Measurements from ENCODE around the gene CFAP46. TPM values are rescaled to one million over a fixed set of nuclear protein-coding genes. Genes with fewer than 3 reads are reported as not detected.

CFAP46 gene
- total and polyA plus RNA-seq, 7 experiments from 2014 or later, result 0.05 TPM; not detected in 6

DNA sequence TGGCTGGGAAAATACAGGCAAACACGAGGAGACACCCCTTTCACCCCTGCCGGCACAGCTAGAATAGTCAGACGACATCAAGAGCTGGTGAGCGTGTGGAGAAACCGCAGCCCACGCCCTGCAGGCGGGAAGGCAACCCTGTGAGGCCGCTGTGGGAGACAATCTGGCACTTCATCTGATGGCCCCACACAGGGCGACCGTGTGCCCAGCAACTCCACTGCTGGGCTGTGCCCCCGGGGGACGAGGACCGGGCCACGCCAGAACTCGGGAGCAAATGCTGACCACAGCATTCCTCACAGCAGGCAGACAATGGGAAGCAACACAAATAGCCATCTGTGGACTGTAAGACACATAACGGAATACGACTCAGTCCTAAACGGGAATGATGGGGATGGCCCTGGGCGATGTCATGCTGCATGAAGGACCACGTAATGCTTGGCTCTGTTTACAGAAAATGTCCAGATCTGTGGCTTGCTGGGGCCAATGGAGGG lies 58.9 kb downstream of the CFAP46 start:
- H3K9me3 Mint-ChIP-seq, result peaks cover 0 to 1% (median 0%) of the 10 kb centered on the region in 11 donors
- no peak overlapping the region for H3K4me3 ChIP-seq (ENCODE audit: low read length)
- no peaks in the 10 kb centered on the region for H3K36me3 ChIP-seq (ENCODE audit: control insufficient read depth in 2 of 3, insufficient read depth in 3 of 3, low read length in 3 of 3)
- H3K27ac Mint-ChIP-seq, result no peak overlapping the region
- H3K9me3 ChIP-seq (ENCODE audit: control insufficient read depth in 2 of 3, low read length in 3 of 3), result no peaks in the 10 kb centered on the region
- CTCF ChIA-PET, result no interaction called here
- H3K27me3 ChIP-seq (ENCODE audit: control insufficient read depth in 2 of 2, insufficient read depth in 2 of 2, low read length in 2 of 2), result no peaks in the 10 kb centered on the region
- no peak overlapping the region for H3K4me3 Mint-ChIP-seq
- H3K36me3 Mint-ChIP-seq, result no peaks in the 10 kb centered on the region
- H3K4me1 ChIP-seq (ENCODE audit: control insufficient read depth in 2 of 2, insufficient read depth in 2 of 2, low read length in 2 of 2), result no peaks in the 10 kb centered on the region
- H3K27me3 Mint-ChIP-seq, result peaks cover 3 to 9% (median 8%) of the 10 kb centered on the region in 5 donors
- H3K4me1 Mint-ChIP-seq, result peaks cover 0 to 1% (median 0%) of the 10 kb centered on the region in 7 donors
- POLR2A ChIA-PET, result no interaction called here
- DNase-seq (no peak), ATAC-seq (no peak)
- intact Hi-C loops (cut with micrococcal nuclease), result no loop called here
- H3K27ac ChIP-seq (ENCODE audit: low read depth, low read length), result no peak overlapping the region

DNA sequence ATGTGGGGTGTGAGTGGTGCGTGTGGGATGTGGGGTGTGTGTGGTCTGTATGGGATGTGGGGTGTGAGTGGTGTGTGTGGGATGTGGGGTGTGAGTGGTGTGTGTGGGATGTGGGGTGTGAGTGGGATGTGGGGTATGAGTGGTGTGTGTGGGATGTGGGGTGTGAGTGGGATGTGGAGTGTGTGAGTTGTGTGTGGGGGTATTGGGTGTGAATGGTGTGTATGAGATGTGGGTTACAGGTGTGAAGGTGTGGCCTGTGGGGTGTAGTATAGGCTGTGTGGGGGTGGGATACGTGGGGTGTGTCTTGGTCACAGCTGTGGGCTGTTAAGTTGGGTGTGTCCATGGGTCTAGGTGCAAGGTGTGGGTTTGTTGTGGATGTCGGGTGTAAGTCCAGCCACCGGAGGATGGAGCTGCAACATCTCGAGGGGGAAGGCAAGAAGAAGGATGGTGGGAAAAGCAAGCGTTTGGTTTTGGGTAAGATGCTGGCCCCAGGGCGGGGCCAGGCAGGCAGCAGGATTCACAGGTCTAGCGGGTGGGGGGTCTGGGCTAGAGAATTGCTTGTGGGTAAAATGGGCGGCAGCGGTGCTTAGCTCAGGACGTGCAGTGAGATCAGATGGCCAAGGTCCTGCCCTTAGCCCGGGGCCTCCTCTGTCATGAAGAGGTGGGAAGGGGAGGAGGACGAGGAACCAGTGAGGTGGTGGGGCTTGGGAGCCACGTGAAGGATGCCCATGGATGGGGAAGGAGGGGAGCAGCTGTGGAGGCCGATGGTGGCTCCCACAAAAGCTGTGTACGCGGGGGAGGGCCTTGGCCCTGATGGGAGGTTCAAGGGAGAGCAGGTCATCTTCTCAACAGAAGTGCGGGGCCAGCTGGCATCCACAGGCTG lies 60.1 kb downstream of the CFAP46 start:
- Mint-ChIP-seq H3K9me3 (peaks cover 0 to 1% (median 0%) of the 10 kb centered on the region in 11 donors), H3K4me3 (no peak overlapping the region), H3K36me3 (no peaks in the 10 kb centered on the region), H3K27me3 (peaks cover 3 to 12% (median 8%) of the 10 kb centered on the region in 5 donors), H3K4me1 (no peaks in the 10 kb centered on the region), H3K27ac (no peak overlapping the region)
- Histone ChIP-seq H3K27me3 (ENCODE audit: control insufficient read depth in 2 of 2, insufficient read depth in 2 of 2, low read length in 2 of 2) (no peaks in the 10 kb centered on the region), H3K36me3 (ENCODE audit: control insufficient read depth in 2 of 3, insufficient read depth in 3 of 3, low read length in 3 of 3) (no peaks in the 10 kb centered on the region), H3K9me3 (ENCODE audit: control insufficient read depth in 2 of 3, low read length in 3 of 3) (no peaks in the 10 kb centered on the region), H3K4me1 (ENCODE audit: control insufficient read depth in 2 of 2, insufficient read depth in 2 of 2, low read length in 2 of 2) (no peaks in the 10 kb centered on the region), H3K4me3 (ENCODE audit: low read length) (no peak overlapping the region), H3K27ac (ENCODE audit: low read depth, low read length) (no peak overlapping the region)
- DNase-seq (no peak), ATAC-seq (no peak)
- ChIA-PET POLR2A (no interaction called here), CTCF (no interaction called here)
- intact Hi-C loops (cut with micrococcal nuclease), result no loop called here

DNA sequence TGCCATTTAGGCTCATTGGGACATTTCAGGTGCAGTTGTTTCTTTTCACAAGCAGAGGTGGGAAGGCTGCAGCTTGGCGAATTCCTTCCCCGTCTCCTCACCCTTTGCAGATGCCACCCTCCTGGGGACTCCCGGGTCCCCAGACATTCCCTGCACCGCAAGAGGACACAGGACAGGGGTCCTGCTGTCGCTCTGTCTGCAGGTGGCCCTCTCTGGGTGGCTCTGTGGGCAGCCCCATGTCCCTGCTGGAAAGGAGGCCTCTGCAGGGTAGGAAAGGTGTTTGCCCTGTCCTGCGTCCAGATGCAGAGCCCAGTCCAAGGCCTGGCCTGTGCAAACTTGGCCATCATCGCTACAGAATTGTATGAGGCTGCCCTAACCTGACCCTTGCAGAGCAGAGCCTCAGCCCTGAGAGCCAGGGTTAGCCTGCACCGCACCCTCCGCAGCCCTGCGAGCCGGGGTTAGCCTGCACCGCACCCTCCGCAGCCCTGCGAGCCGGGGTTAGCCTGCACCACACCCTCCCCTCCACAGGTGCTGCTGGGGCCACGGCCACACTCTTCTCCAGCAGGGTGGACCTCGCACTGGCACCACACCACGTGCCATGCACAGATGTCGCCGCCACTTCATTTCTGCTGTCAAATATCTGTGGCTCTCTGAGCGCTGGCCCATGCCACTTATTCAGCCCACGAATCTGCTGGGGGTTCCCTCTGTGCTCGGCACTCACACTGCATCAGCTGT lies 61.0 kb downstream of the CFAP46 start:
- ATAC-seq, result no peak
- ChIA-PET CTCF (no interaction called here), POLR2A (no interaction called here)
- Mint-ChIP-seq H3K9me3 (no peaks in the 10 kb centered on the region), H3K27ac (no peak overlapping the region), H3K27me3 (peaks cover 3 to 12% (median 10%) of the 10 kb centered on the region in 5 donors), H3K4me1 (no peaks in the 10 kb centered on the region), H3K4me3 (no peak overlapping the region), H3K36me3 (no peaks in the 10 kb centered on the region)
- DNase-seq, result no peak
- Histone ChIP-seq H3K4me3 (ENCODE audit: low read length) (no peak overlapping the region), H3K4me1 (ENCODE audit: control insufficient read depth in 2 of 2, insufficient read depth in 2 of 2, low read length in 2 of 2) (no peaks in the 10 kb centered on the region), H3K27ac (ENCODE audit: low read depth, low read length) (no peak overlapping the region), H3K27me3 (ENCODE audit: control insufficient read depth in 2 of 2, insufficient read depth in 2 of 2, low read length in 2 of 2) (no peaks in the 10 kb centered on the region), H3K9me3 (ENCODE audit: control insufficient read depth in 2 of 3, low read length in 3 of 3) (no peaks in the 10 kb centered on the region), H3K36me3 (ENCODE audit: control insufficient read depth in 2 of 3, insufficient read depth in 3 of 3, low read length in 3 of 3) (no peaks in the 10 kb centered on the region)
- intact Hi-C loops (cut with micrococcal nuclease), result no loop called here

DNA sequence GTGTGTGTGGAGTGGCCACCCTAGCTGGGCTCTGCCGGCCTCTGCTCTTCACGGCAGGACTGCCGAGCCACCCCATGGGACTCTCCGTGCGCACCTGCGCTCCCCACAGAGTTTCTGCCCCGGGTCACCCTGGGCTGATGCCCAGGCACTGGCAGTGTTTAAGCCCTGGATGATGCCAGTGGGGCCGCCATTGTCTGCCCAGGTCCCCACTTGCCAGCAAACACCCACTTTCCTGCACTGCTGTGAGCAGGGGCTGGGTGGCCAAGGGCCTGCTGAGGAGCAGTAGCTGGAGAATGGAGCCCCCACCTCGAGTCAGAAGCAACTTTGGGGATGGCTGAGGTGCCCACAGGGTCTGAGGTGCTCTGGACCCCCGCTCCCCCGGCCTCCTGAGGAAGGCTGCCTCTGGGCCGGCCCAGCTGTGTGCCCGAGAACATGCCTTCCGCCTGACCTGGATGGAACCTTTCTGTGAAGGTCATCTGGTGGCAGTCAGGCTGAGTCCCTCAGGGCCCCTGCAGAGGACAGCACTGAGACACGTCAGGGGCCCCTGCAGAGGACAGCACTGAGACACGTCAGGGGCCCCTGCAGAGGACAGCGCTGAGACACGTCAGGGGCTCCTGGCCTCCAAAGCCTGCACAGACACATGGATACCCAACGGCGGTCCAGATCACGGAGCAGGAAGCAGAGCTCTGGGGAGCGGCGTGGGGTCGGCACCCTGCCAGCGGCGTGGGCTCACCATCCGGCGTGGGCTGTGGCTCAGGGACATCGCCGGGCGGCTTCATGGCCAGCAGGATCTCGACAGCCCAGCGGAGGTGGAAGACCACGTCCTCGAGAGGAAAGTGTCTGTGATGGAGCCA lies 62.0 kb downstream of the CFAP46 start:
- DNase-seq (no peak), ATAC-seq (peak; percentile 9)
- peaks cover 0 to 6% (median 2%) of the 10 kb centered on the region in 11 donors for H3K9me3 Mint-ChIP-seq
- no peaks in the 10 kb centered on the region for H3K4me1 Mint-ChIP-seq
- no peaks in the 10 kb centered on the region for H3K36me3 ChIP-seq (ENCODE audit: control insufficient read depth in 2 of 3, insufficient read depth in 3 of 3, low read length in 3 of 3)
- ChIA-PET CTCF (no interaction called here), POLR2A (no interaction called here)
- H3K4me3 Mint-ChIP-seq, result no peak overlapping the region
- H3K36me3 Mint-ChIP-seq, result peaks cover 0 to 5% (median 0%) of the 10 kb centered on the region in 5 donors
- no peaks in the 10 kb centered on the region for H3K27me3 ChIP-seq (ENCODE audit: control insufficient read depth in 2 of 2, insufficient read depth in 2 of 2, low read length in 2 of 2)
- H3K4me3 ChIP-seq (ENCODE audit: low read length), result no peak overlapping the region
- no peaks in the 10 kb centered on the region for H3K9me3 ChIP-seq (ENCODE audit: control insufficient read depth in 2 of 3, low read length in 3 of 3)
- H3K27ac ChIP-seq (ENCODE audit: low read depth, low read length), result no peak overlapping the region
- H3K27ac Mint-ChIP-seq, result no peak overlapping the region
- H3K27me3 Mint-ChIP-seq, result peaks cover 3 to 22% (median 19%) of the 10 kb centered on the region in 5 donors
- intact Hi-C loops (cut with micrococcal nuclease), result no loop called here
- no peaks in the 10 kb centered on the region for H3K4me1 ChIP-seq (ENCODE audit: control insufficient read depth in 2 of 2, insufficient read depth in 2 of 2, low read length in 2 of 2)

DNA sequence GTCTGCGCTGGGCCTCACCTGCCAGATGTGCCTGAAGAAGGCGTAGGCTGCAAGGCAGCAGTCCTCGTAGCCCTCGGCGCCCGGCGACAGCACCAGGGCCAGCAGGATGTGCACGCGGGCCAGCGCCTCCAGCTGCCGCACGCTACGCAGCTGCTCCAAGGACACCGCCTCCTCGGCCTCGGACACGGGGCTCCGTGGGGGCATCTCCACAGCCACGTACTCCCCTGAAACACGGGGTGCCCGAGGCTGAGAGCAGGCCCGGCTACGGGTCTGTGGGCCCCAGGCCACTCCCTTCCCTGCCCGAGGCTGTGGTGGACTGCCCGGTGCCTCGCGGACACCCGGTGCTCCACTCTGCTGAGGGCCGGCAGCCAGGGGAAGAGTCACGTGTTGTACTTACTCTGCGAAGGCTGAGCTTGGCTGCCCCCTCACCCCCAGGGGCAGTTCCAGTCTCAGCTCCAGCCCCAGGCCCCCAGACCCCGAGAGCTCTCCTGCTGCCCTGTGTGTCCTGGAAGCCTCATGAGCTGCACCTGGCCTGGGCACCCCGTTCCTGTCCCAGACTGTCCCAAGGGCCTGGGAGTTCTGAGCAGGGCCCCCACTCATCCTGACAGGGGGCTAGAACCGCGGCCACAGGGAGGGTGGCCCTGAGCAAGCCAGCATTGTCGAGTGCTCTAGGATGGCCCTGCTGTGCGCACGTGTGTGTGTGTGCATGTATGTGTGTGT lies 62.8 kb downstream of the CFAP46 start:
- H3K9me3 ChIP-seq (ENCODE audit: control insufficient read depth in 2 of 3, low read length in 3 of 3), result no peaks in the 10 kb centered on the region
- intact Hi-C loops (cut with micrococcal nuclease), result no loop called here
- no peak overlapping the region for H3K4me3 ChIP-seq (ENCODE audit: low read length)
- Mint-ChIP-seq H3K9me3 (peaks cover 0 to 9% (median 4%) of the 10 kb centered on the region in 11 donors), H3K27ac (no peak overlapping the region), H3K27me3 (peaks cover 3 to 26% (median 21%) of the 10 kb centered on the region in 5 donors), H3K36me3 (peaks cover 0 to 8% (median 0%) of the 10 kb centered on the region in 5 donors), H3K4me1 (no peaks in the 10 kb centered on the region), H3K4me3 (no peak overlapping the region)
- ChIA-PET CTCF (no interaction called here), POLR2A (no interaction called here)
- H3K36me3 ChIP-seq (ENCODE audit: control insufficient read depth in 2 of 3, insufficient read depth in 3 of 3, low read length in 3 of 3), result no peaks in the 10 kb centered on the region
- peak; percentile 4 for ATAC-seq
- H3K27me3 ChIP-seq (ENCODE audit: control insufficient read depth in 2 of 2, insufficient read depth in 2 of 2, low read length in 2 of 2), result no peaks in the 10 kb centered on the region
- peak in 1 of 9 donors; percentile 15 for DNase-seq
- no peaks in the 10 kb centered on the region for H3K4me1 ChIP-seq (ENCODE audit: control insufficient read depth in 2 of 2, insufficient read depth in 2 of 2, low read length in 2 of 2)
- no peak overlapping the region for H3K27ac ChIP-seq (ENCODE audit: low read depth, low read length)
